Type B pancreatic cell (in vitro differentiated cells): Measurements from ENCODE around the gene P2RY11. TPM values are rescaled to one million over a fixed set of nuclear protein-coding genes. Genes with fewer than 3 reads are reported as not detected.

Source experiments
- DNase-seq: peaks from one replicate; pipeline ENCODE4 v3.0.0; 2021; ENCODE audit warnings: mixed read lengths; ENCODE audit not compliant: unreplicated experiment; ENCODE audit errors: extremely low spot score
- H3K27ac Mint-ChIP-seq: 2 replicates; pipeline ENCODE4 v1.8.0; 2021; ENCODE audit warnings: mild to moderate bottlenecking, mixed read lengths
- H3K27me3 Mint-ChIP-seq: 2 replicates; pipeline ENCODE4 v1.8.0; 2021; ENCODE audit warnings: mixed read lengths
- H3K36me3 Mint-ChIP-seq: 2 replicates; pipeline ENCODE4 v1.8.0; 2021; ENCODE audit warnings: mixed read lengths
- H3K4me1 Mint-ChIP-seq: one replicate; pipeline ENCODE4 v1.8.0; 2021; ENCODE audit warnings: mixed read lengths; ENCODE audit not compliant: unreplicated experiment
- H3K4me3 Mint-ChIP-seq: 2 replicates; pipeline ENCODE4 v1.8.0; 2021; ENCODE audit warnings: mild to moderate bottlenecking, mixed read lengths
- H3K9me3 Mint-ChIP-seq: 2 replicates; pipeline ENCODE4 v1.8.0; 2021; ENCODE audit warnings: mixed read lengths
- total RNA-seq: library from RNA; stranded (reverse); gene quantifications from 2 replicates; pipeline ENCODE4 v1.2.1, GENCODE V29; 2021; ENCODE audit warnings: low replicate concordance
- TF ChIP-seq, protein P1 (sequence below): fragments of 200-600 bp; sonication (generic); conservative IDR thresholded peaks from 2 replicates; pipeline ENCODE4 v1.5.0; 2021; ENCODE audit warnings: antibody characterized with exemption, mild to moderate bottlenecking

The P2RY11 gene
- total RNA-seq, 1 donor from 2014 or later = 26.0 TPM

GRCh38 chr19:10155839-10156238, 44.3 kb downstream of the P2RY11 start:
- no peak overlapping the region for H3K27ac Mint-ChIP-seq

DNA sequence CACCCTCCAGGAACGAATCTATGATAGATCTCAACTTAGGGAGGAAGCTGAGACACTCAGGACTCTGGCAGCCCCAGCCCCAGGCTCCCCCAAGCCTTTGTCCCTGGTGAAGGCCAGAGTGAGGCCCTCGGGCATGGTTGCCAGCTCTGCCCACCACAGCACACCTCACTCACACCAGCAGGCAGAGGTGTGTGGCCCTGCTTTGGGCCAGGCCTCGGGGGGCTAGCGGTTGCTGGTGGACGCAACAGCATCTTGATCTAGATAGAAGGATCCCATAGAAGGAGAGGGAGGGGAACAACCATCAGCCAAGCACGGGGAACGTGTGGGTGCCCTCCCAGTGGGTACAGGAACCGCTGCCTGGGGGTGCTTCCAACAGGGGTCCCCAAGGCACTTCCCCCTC, 46.6 kb downstream of the P2RY11 start:
- Mint-ChIP-seq H3K36me3 (peaks cover 19% of the 10 kb centered on the region), H3K4me1 (no peaks in the 10 kb centered on the region), H3K9me3 (no peaks in the 10 kb centered on the region), H3K4me3 (no peak overlapping the region), H3K27ac (no peak overlapping the region), H3K27me3 (no peaks in the 10 kb centered on the region)
- no peak for DNase-seq
- TF ChIP-seq, protein P1, sequence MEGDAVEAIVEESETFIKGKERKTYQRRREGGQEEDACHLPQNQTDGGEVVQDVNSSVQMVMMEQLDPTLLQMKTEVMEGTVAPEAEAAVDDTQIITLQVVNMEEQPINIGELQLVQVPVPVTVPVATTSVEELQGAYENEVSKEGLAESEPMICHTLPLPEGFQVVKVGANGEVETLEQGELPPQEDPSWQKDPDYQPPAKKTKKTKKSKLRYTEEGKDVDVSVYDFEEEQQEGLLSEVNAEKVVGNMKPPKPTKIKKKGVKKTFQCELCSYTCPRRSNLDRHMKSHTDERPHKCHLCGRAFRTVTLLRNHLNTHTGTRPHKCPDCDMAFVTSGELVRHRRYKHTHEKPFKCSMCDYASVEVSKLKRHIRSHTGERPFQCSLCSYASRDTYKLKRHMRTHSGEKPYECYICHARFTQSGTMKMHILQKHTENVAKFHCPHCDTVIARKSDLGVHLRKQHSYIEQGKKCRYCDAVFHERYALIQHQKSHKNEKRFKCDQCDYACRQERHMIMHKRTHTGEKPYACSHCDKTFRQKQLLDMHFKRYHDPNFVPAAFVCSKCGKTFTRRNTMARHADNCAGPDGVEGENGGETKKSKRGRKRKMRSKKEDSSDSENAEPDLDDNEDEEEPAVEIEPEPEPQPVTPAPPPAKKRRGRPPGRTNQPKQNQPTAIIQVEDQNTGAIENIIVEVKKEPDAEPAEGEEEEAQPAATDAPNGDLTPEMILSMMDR = no peak

More at GRCh38 chr19:10155839-10156238, 44.3 kb downstream of the P2RY11 start:
- Mint-ChIP-seq H3K27me3 (no peaks in the 10 kb centered on the region), H3K4me3 (no peak overlapping the region), H3K4me1 (no peaks in the 10 kb centered on the region), H3K36me3 (peaks cover 25% of the 10 kb centered on the region), H3K9me3 (no peaks in the 10 kb centered on the region)
- TF ChIP-seq, protein P1 = no peak
- no peak for DNase-seq

GRCh38 chr19:10158485-10158884, 47.0 kb downstream of the P2RY11 start:
- Mint-ChIP-seq H3K4me1 (no peaks in the 10 kb centered on the region), H3K36me3 (peaks cover 17% of the 10 kb centered on the region)

DNA sequence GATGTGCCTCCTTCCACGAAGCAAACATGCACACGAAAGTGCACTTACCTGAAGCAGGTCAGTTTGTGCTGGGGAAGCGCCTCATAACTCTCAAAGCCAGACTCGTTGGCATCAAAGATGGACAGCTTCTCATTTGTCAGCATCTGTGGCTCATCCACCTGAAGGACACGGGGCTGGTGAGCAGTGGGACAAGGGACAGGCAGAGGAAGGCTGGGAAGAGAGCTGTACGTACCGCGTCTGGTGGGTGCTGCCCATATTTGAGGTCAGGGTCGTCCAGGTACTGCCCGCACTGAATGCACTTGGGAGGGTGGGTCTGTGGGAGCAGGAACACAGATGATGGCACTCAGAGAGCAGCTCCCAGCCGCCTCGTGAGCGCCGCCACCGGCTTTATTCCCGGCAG, 48.1 kb downstream of the P2RY11 start:
- Mint-ChIP-seq H3K4me1 (no peaks in the 10 kb centered on the region), H3K27me3 (no peaks in the 10 kb centered on the region), H3K9me3 (no peaks in the 10 kb centered on the region), H3K27ac (no peak overlapping the region), H3K4me3 (no peak overlapping the region), H3K36me3 (peaks cover 11% of the 10 kb centered on the region)
- no peak for DNase-seq
- TF ChIP-seq, protein P1 = no peak

More at GRCh38 chr19:10158485-10158884, 47.0 kb downstream of the P2RY11 start:
- TF ChIP-seq, protein P1 = no peak
- DNase-seq = no peak
- H3K9me3 Mint-ChIP-seq = no peaks in the 10 kb centered on the region
- no peaks in the 10 kb centered on the region for H3K27me3 Mint-ChIP-seq
- no peak overlapping the region for H3K27ac Mint-ChIP-seq
- no peak overlapping the region for H3K4me3 Mint-ChIP-seq

- H3K36me3 Mint-ChIP-seq = peaks cover 7% of the 10 kb centered on the region
- H3K4me1 Mint-ChIP-seq = no peaks in the 10 kb centered on the region
- H3K9me3 Mint-ChIP-seq = no peaks in the 10 kb centered on the region
- no peak overlapping the region for H3K4me3 Mint-ChIP-seq
- no peak overlapping the region for H3K27ac Mint-ChIP-seq
- H3K27me3 Mint-ChIP-seq = no peaks in the 10 kb centered on the region
- TF ChIP-seq, protein P1 = no peak
- no peak for DNase-seq
Observed at GRCh38 chr19:10163536-10163935, 52.0 kb downstream of the P2RY11 start.

Other genes starting within 250 kb of the P2RY11 start
- gene OLFM2, start 175.2 kb upstream of the P2RY11 start, total RNA-seq = 33.1 and 38.6 TPM in 2 replicates
- gene COL5A3, start 101.2 kb upstream of the P2RY11 start, total RNA-seq = 1.1 and 6.2 TPM in 2 replicates
- gene RDH8, start 98.2 kb upstream of the P2RY11 start, total RNA-seq = not detected in 2 replicates
- 16.8 and 18.9 TPM in 2 replicates for gene SHFL, start 25.4 kb upstream of the P2RY11 start, total RNA-seq
- 0.27 TPM in 1 of 2 replicates, not detected in the other for gene ANGPTL6, start 9.0 kb upstream of the P2RY11 start, total RNA-seq
- 59.2 and 62.4 TPM in 2 replicates for gene PPAN, start 5.3 kb upstream of the P2RY11 start, total RNA-seq
- gene EIF3G, start 8.2 kb downstream of the P2RY11 start, total RNA-seq = 179 and 215 TPM in 2 replicates
- gene DNMT1, start 83.3 kb downstream of the P2RY11 start, total RNA-seq = 85.0 and 167 TPM in 2 replicates
- 8.0 and 23.3 TPM in 2 replicates for gene S1PR2, start 119.6 kb downstream of the P2RY11 start, total RNA-seq
- 67.3 and 68.0 TPM in 2 replicates for gene MRPL4, start 140.5 kb downstream of the P2RY11 start, total RNA-seq
- gene ICAM1, start 159.4 kb downstream of the P2RY11 start, total RNA-seq = 3.3 and 3.6 TPM in 2 replicates
- 2.8 and 5.3 TPM in 2 replicates for gene ICAM4, start 175.3 kb downstream of the P2RY11 start, total RNA-seq
- gene ICAM5, start 178.3 kb downstream of the P2RY11 start, total RNA-seq = 2.3 and 3.8 TPM in 2 replicates
- 5.5 and 17.0 TPM in 2 replicates for gene ZGLP1, start 198.1 kb downstream of the P2RY11 start, total RNA-seq
- 18.8 and 23.3 TPM in 2 replicates for gene FDX2, start 204.3 kb downstream of the P2RY11 start, total RNA-seq
- 42.5 and 48.4 TPM in 2 replicates for gene RAVER1, start 221.8 kb downstream of the P2RY11 start, total RNA-seq
- gene ICAM3, start 227.9 kb downstream of the P2RY11 start, total RNA-seq = 5.8 and 8.2 TPM in 2 replicates